Activated CD4-positive, CD25-positive, alpha-beta regulatory T cell treated with anti-CD3 and anti-CD28 coated beads, Interleukin-2, amount 50 U/mL, for 72 hours (primary cell): ENCODE results near the gene MX2.
A peak's percentile ranks its signal among the peaks of the same experiment; 100 is the strongest.
"Not testable (repeated sequence)": the region's sequence is repeated elsewhere in the genome, so short reads cannot be mapped to it uniquely, and the experiment has no call there.

Source experiments
- DNase-seq: peaks from one replicate; pipeline ENCODE4 v3.0.0; 2021

Gene MX2

GRCh38 chr21:41361786-41362604 lies at the start of gene MX2:
Gene MX2 (plus strand): TSS chr21:41362027. CDS start chr21:41376907, 14,880 bp downstream.
- peak; percentile 63 for DNase-seq

GRCh38 chr21:41313285-41314164 lies 48.3 kb upstream of the MX2 start:
- DNase-seq: not testable (repeated sequence)

DNA sequence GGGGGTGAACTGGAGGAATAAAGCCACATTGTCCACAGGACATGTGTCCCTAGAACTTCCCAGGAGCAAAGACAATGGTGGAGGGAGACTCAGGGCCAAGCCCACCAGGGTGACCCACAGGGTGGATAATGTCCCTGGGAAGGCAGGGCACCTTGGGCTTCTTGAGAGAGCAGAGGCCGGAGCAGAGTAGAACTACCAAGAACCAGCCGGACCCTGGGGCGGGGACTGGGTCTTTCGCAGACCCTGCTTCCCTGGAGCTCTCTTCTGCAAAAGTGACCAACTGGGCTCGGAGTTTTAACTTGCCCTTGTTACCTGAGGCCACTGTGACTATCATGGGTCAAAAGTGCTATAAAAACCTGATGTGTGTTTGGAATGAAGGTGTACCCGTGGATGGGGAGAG lies 46.1 kb upstream of the MX2 start:
- DNase-seq: no peak

- DNase-seq: no peak
These were observed 45.4 kb upstream of the MX2 start, which contains the start of gene FAM3B for GRCh38 chr21:41316200-41317062. Gene FAM3B (plus strand): TSS chr21:41316801. CDS start chr21:41316880, 79 bp downstream.

DNA sequence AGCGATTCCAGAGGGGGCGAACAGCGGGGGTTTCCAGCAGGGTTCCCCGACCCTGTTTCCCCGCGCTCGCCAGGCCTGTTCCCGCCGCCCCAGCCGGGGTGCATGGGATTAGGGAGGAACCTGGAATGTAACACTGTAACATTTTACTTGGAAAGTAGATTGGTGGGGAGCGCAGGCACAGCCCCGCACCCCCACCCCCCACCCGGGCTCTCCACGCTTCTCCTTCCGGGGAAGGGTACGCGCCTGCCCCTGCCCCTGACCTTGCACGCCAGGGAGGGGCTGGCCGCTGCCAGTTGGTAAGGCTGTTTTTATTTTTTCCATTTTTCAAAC lies 44.8 kb upstream of the MX2 start:
- no peak for DNase-seq

- no peak for DNase-seq
These were observed 44.4 kb upstream of the MX2 start for GRCh38 chr21:41317458-41317857.

DNA sequence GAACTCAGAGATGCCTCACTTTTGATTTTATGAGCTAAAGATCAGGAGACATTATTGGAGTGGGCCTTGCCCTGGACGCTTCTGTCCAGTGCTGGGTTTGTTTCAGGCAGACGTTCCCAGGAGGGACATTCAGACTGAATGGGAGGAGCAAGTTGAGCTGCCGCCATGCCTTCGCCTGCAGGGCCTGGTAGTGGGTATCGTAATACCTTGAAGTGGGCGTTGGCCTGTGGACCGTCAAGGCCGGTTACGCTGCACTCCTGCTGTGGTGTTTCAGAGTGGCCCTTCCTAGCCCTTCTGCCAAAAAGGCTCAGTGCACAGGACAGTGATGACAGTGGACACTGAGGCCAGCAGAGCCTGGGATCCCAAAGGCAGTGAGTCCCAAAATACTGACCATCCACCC lies 43.6 kb upstream of the MX2 start:
- no peak for DNase-seq

DNA sequence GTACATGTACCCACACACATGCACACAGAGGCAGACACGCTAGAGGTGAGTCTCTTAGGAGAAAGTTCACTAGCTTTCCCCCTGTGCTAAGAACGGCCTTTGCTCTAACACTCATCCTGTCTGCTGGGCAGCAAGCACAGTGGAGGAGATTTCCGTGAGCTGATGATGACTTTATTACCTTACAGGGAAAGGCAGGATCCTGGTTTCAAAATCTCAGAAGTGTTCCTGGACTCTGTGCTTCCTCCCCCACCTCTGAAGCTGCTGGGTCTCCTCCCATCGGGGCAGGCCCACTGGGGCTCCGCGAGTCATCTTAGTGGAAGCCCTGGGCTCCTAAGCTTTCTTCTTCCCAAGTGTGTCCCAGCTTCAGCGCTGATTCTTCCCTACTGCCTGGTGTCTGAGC lies 42.6 kb upstream of the MX2 start:
- DNase-seq: no peak

- no peak for DNase-seq
These were observed 40.5 kb upstream of the MX2 start for GRCh38 chr21:41321211-41321907.

DNA sequence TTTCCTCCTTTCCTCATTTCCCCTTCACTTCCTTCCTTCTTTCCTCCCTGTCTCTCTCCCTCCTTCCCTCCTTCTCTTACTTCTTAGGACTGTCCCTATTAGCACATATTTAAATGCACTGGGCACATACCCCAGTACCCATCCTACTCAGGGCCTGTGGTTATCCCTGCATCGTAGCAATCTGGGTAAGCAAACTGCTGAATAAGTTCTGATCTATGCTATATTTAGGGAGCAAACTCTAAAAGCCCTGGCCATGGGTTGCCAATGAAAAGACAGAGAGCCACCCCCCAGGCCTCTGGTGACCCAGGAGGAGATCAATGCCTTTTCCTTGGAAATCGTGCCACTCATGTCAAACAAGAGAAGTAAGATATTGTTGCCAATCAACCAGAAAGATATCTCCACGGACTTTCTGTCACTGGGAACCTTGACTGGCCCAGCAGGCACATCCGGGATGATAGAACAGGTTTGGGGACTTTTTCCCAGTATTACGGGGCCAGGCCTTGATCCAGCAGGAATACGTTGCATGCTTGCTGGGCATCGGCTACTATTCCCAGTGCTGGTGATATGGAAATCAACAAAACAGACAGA lies 39.8 kb upstream of the MX2 start:
- DNase-seq: no peak

- DNase-seq: no peak
These were observed 39.1 kb upstream of the MX2 start for GRCh38 chr21:41322496-41323382.

GRCh38 chr21:41325138-41325912 lies 36.5 kb upstream of the MX2 start:
- no peak for DNase-seq

DNA sequence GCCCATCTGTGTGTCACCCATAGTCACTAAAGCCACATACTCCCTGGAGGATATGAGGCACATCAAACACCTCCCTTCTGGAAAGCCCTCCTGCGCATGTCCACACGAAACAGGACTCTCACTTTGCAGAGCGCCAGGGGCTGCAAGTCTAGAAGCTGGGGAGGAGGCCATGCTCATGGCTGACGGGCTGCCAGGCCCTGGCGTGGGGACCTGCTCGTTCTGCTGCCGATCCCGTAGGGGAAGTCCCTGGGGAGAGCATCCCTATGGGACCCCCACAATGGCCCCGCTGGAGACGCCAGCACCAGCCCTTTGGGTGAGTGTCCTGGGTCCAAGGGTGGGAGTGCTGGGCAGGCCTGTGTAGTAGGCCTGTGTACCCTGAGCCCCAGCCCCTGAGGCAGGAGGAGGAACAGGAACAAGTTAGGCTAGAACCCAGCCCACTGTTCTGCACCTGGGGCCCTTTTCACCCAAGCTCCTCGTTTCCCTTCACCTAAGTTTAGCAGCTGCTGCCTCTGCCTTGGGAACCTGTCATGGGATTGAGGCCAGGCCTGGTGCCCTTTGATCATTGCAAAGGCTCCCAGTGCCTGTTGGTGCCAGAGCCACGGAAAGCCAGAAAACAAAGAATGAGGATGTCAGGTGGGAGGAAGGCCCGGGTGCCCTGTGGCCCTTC lies 35.3 kb upstream of the MX2 start:
- no peak for DNase-seq

- no peak for DNase-seq
These were observed 34.1 kb upstream of the MX2 start for GRCh38 chr21:41327753-41328152.

GRCh38 chr21:41328660-41329607 lies 32.9 kb upstream of the MX2 start:
- no peak for DNase-seq

DNA sequence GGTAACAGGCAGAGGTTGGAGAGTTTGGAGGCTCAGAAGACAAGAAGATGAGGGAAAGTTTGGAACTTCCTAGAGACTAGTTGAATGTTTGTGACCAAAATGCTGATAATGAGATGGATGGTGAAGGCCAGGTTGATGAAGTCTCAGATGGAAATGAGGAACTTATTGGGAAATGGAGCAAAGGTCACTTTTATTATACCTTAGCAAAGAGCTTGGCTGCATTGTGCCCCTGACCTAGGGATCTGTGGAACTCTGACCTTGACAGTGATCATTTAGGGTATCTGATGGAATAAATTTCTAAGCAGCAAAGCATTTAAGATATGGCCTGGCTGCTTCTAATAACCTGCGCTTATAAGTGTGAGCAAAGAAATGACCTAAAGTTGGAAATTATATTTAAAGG lies 28.1 kb upstream of the MX2 start:
- no peak for DNase-seq

DNA sequence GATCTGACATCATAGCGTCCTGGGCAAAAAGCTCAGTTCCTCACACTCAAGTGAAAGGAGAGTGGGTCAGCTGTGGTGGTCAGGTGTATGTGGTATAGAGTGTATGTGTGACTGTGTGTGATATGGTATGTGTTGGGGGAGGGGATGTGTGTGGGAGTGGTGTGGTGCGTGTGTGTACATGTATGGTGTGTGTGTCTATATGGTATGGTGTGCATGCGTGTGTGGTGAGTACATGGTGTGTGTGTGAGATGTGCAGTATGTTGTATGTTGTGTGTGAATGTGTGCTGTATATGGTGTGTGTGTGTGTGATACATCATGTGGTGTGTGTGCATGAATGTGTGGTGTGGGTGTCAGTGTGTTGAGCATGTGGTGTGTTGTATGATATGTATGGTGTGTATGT lies 24.3 kb upstream of the MX2 start:
- no peak for DNase-seq

DNA sequence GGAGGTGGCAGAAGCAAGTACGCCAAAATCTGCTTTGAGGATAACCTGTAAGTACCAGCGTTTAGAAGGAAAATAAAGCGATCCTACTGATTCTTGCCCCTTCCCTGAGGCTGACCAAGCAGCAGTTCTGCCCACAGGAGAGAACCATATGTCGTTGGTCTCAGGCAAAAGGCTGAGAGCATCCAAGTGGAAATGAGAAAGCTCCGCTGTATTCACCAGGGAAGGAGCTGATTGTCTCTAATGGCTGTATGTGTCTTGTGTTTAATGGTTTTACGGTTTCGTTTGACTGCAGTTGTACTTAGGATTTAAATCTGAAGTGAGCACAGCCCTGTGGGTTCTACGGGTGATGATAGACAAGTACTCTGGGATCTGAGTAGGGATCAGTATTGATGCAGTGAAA lies 23.4 kb upstream of the MX2 start:
- DNase-seq: no peak
